GM12873 (cell line): ENCODE data around the gene ZNRF3.

ENCODE experiments used
- TF ChIP-seq, protein P1 (sequence below): IDR thresholded peaks from 2 replicates; pipeline ENCODE4 v1.5.1; 2012; ENCODE audit warnings: low read depth, mild to moderate bottlenecking, moderate library complexity, low read length, control low read depth; ENCODE audit not compliant: insufficient read depth; ENCODE audit errors: missing control alignments

Gene ZNRF3

DNA sequence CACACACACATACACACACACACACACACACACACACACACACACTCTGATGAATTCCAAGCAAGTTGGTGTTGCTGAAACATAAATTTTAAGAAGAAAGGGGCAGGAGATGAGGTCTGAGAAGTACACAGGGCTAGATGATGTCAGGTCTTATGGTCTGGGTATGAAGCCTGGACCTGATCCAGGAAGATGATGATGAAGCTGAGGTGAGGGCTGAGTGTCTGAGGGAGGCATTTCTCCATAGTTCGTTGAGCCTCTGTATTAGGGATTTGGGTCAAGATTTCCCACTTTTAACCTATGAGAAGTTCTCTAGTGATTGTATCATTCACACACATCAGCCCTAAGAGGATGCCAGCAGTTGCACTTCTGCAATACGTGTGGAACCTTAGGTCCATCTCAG is 222.1 kb downstream of the ZNRF3 start:
- TF ChIP-seq, protein P1, sequence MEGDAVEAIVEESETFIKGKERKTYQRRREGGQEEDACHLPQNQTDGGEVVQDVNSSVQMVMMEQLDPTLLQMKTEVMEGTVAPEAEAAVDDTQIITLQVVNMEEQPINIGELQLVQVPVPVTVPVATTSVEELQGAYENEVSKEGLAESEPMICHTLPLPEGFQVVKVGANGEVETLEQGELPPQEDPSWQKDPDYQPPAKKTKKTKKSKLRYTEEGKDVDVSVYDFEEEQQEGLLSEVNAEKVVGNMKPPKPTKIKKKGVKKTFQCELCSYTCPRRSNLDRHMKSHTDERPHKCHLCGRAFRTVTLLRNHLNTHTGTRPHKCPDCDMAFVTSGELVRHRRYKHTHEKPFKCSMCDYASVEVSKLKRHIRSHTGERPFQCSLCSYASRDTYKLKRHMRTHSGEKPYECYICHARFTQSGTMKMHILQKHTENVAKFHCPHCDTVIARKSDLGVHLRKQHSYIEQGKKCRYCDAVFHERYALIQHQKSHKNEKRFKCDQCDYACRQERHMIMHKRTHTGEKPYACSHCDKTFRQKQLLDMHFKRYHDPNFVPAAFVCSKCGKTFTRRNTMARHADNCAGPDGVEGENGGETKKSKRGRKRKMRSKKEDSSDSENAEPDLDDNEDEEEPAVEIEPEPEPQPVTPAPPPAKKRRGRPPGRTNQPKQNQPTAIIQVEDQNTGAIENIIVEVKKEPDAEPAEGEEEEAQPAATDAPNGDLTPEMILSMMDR: no peak

DNA sequence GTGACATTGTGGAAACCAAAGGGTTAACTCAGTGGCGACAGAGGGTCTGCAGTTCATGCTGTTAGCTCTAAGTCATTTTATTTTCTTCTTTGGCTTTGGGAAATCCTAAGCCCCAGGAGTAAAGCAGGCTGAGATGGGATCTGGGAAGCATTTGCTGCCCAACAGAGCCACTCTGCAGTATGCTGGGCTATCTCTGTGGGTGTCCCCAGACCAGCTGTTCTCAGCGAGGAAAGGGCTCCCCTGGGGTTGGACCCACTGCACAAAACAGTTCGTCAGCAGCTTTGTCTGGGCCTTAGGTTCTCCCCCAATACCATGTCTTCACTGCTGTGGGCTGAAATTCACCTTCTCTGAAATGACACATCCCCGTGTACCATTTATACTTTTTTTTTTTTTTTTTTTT is 223.5 kb downstream of the ZNRF3 start:
- TF ChIP-seq, protein P1: no peak
